ENCODE data around the gene HHLA2. TPM values are rescaled to one million over a fixed set of nuclear protein-coding genes. Genes with fewer than 3 reads are reported as not detected.

The HHLA2 gene
- total RNA-seq, 1 experiment from 2014 or later: not detected

DNA sequence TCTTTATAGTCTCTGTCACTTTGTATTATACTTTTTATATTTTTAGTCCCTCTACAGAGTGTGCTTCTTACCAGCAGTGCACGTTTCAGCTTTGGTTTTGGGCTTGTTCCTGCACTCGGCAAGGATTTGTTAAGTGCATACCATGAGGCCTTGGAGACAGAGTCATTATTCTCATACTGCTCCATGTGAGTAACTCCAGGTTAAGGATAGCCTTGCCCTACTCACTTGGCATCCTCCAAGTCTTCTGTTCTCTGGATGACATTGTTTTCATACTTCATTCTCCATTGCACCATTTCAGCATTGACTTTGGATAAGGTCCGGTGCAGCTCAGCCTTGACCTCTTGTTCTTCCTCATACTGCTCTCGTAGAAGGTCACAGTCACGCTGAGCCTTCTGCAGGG is 117.7 kb downstream of the HHLA2 start:
- intact Hi-C loops (cut with micrococcal nuclease): no loop called here
- H3K9me2 ChIP-seq (replicated peaks; ENCODE audit: low read length): no peaks in the 10 kb centered on the region
- H3K27ac ChIP-seq (ENCODE audit: low read length): no peak overlapping the region
- peaks cover 13% of the 10 kb centered on the region for H3K4me1 ChIP-seq (ENCODE audit: insufficient read depth, low read length)
- no peaks in the 10 kb centered on the region for H3K79me2 ChIP-seq (ENCODE audit: low read length)
- no peaks in the 10 kb centered on the region for H3K9me3 ChIP-seq (ENCODE audit: low read length)
- no peak overlapping the region for H3K9ac ChIP-seq (ENCODE audit: low read length)
- ChIA-PET CTCF (no interaction called here), POLR2A (ENCODE audit: unreplicated experiment) (no interaction called here)
- TF ChIP-seq EZH2 (IDR thresholded peaks at IDR 0.05; ENCODE audit: low read length, unreplicated experiment): no peak
- TF ChIP-seq, protein P1, sequence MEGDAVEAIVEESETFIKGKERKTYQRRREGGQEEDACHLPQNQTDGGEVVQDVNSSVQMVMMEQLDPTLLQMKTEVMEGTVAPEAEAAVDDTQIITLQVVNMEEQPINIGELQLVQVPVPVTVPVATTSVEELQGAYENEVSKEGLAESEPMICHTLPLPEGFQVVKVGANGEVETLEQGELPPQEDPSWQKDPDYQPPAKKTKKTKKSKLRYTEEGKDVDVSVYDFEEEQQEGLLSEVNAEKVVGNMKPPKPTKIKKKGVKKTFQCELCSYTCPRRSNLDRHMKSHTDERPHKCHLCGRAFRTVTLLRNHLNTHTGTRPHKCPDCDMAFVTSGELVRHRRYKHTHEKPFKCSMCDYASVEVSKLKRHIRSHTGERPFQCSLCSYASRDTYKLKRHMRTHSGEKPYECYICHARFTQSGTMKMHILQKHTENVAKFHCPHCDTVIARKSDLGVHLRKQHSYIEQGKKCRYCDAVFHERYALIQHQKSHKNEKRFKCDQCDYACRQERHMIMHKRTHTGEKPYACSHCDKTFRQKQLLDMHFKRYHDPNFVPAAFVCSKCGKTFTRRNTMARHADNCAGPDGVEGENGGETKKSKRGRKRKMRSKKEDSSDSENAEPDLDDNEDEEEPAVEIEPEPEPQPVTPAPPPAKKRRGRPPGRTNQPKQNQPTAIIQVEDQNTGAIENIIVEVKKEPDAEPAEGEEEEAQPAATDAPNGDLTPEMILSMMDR (conservative IDR thresholded peaks at IDR 0.05; ENCODE audit: low read depth, low read length): no peak
- no peak for TF ChIP-seq EZH2phosphoT487 (IDR thresholded peaks at IDR 0.05; ENCODE audit: borderline replicate concordance, low read length)
- no peaks in the 10 kb centered on the region for H3K36me3 ChIP-seq (ENCODE audit: low read depth, low read length)
- H2AFZ ChIP-seq (ENCODE audit: low read length): no peak overlapping the region
- H3K27me3 ChIP-seq (ENCODE audit: low read length): no peaks in the 10 kb centered on the region
- no TSS peak for BruUV-seq (replicated peaks)
- no peak overlapping the region for H3K4me3 ChIP-seq (ENCODE audit: low read length)
- no peak overlapping the region for H3K4me2 ChIP-seq (ENCODE audit: low read length)
- no peaks in the 10 kb centered on the region for H3F3A ChIP-seq (ENCODE audit: low read length, unreplicated experiment)
- ATAC-seq: no peak
- no peak for DNase-seq
- H4K20me1 ChIP-seq (ENCODE audit: low read length): no peaks in the 10 kb centered on the region

DNA sequence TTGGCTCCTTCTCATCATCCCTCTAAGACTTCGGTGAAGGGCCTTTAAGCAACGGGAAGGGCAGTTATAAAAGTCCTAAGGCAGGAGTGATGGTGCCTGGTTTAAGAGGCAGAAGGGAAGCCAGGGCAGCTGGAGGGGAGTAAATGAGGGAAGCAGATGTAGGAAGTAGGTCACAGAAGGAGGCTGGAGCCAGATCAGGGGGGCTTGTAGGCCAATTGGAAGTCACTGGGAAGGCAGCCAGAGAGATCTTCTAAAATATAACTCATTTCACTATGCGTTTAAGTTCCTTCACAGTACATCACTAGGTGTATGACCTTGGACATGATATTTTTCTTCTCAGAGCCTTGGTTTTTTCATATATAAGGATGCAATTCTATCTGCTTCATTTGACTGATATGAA is 119.3 kb downstream of the HHLA2 start:
- H3K4me1 ChIP-seq (ENCODE audit: insufficient read depth, low read length): peaks cover 13% of the 10 kb centered on the region
- BruUV-seq (replicated peaks): no TSS peak
- no peak overlapping the region for H3K27ac ChIP-seq (ENCODE audit: low read length)
- no peak overlapping the region for H2AFZ ChIP-seq (ENCODE audit: low read length)
- ChIA-PET POLR2A (ENCODE audit: unreplicated experiment) (no interaction called here), CTCF (no interaction called here)
- no peaks in the 10 kb centered on the region for H4K20me1 ChIP-seq (ENCODE audit: low read length)
- H3K4me2 ChIP-seq (ENCODE audit: low read length): no peak overlapping the region
- no peaks in the 10 kb centered on the region for H3K36me3 ChIP-seq (ENCODE audit: low read depth, low read length)
- H3K9me3 ChIP-seq (ENCODE audit: low read length): no peaks in the 10 kb centered on the region
- no peaks in the 10 kb centered on the region for H3K27me3 ChIP-seq (ENCODE audit: low read length)
- no peaks in the 10 kb centered on the region for H3F3A ChIP-seq (ENCODE audit: low read length, unreplicated experiment)
- H3K4me3 ChIP-seq (ENCODE audit: low read length): no peak overlapping the region
- DNase-seq: no peak
- TF ChIP-seq EZH2 (IDR thresholded peaks at IDR 0.05; ENCODE audit: low read length, unreplicated experiment) (no peak), EZH2phosphoT487 (IDR thresholded peaks at IDR 0.05; ENCODE audit: borderline replicate concordance, low read length) (no peak)
- TF ChIP-seq, protein P1 (conservative IDR thresholded peaks at IDR 0.05; ENCODE audit: low read depth, low read length): no peak
- no peak overlapping the region for H3K9ac ChIP-seq (ENCODE audit: low read length)
- intact Hi-C loops (cut with micrococcal nuclease): no loop called here
- H3K9me2 ChIP-seq (replicated peaks; ENCODE audit: low read length): no peaks in the 10 kb centered on the region
- no peak for ATAC-seq
- no peaks in the 10 kb centered on the region for H3K79me2 ChIP-seq (ENCODE audit: low read length)

DNA sequence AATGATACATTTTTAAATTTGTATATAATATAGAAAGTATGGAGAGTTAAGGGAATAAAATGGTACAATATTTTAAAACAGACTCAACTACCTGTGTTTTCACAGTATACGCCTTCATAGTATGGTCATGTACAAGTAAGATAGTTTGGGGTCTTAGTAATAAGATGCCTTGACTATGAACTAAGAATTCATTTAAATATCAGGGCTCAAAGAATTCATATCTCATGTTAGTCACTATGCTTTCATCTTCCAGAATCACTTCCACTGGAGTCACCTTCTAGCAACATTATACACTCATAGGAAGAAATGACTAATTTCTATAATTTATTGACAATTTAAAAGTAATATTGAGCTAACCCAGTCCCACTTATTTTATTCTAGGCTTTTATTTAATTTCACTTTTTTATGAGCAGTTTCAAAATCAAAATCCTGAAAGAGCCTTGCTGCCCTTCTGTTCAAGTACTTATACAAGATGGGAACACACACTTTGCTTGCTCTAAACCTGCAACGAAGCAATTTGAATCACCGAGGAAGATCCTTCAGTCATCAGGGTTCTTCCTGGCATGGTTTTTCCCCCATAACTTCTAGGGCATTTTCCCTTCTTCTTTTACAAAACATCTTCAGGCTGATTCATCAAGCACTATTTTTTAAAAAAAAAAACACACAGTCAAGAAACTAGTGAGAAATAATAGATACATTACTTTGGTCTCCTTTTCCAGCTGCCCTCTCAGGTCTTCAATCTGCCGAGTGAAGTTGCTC is 119.9 kb downstream of the HHLA2 start:
- no peak overlapping the region for H3K27ac ChIP-seq (ENCODE audit: low read length)
- ATAC-seq: no peak
- H3K9ac ChIP-seq (ENCODE audit: low read length): no peak overlapping the region
- no peaks in the 10 kb centered on the region for H3K36me3 ChIP-seq (ENCODE audit: low read depth, low read length)
- BruUV-seq (replicated peaks): no TSS peak
- POLR2A ChIA-PET (ENCODE audit: unreplicated experiment): no interaction called here
- H4K20me1 ChIP-seq (ENCODE audit: low read length): no peaks in the 10 kb centered on the region
- no peaks in the 10 kb centered on the region for H3K27me3 ChIP-seq (ENCODE audit: low read length)
- H3K4me3 ChIP-seq (ENCODE audit: low read length): no peak overlapping the region
- H3F3A ChIP-seq (ENCODE audit: low read length, unreplicated experiment): no peaks in the 10 kb centered on the region
- peak; percentile 19 for DNase-seq
- no peak overlapping the region for H3K4me2 ChIP-seq (ENCODE audit: low read length)
- no peaks in the 10 kb centered on the region for H3K79me2 ChIP-seq (ENCODE audit: low read length)
- H2AFZ ChIP-seq (ENCODE audit: low read length): no peak overlapping the region
- H3K4me1 ChIP-seq (ENCODE audit: insufficient read depth, low read length): peaks cover 16% of the 10 kb centered on the region
- CTCF ChIA-PET: no interaction called here
- H3K9me2 ChIP-seq (replicated peaks; ENCODE audit: low read length): no peaks in the 10 kb centered on the region
- TF ChIP-seq EZH2 (IDR thresholded peaks at IDR 0.05; ENCODE audit: low read length, unreplicated experiment): no peak
- no peak for TF ChIP-seq EZH2phosphoT487 (IDR thresholded peaks at IDR 0.05; ENCODE audit: borderline replicate concordance, low read length)
- TF ChIP-seq, protein P1 (conservative IDR thresholded peaks at IDR 0.05; ENCODE audit: low read depth, low read length): no peak
- H3K9me3 ChIP-seq (ENCODE audit: low read length): no peaks in the 10 kb centered on the region
- intact Hi-C loops (cut with micrococcal nuclease): no loop called here

Data from PC-3 (cell line).